GM13976 (cell line): ENCODE measurements around the gene HMGXB4.

Source experiments
- DNase-seq: peaks from one replicate; pipeline ENCODE4 v3.0.0; 2012; ENCODE audit warnings: low spot score
- CTCF ChIP-seq: IDR thresholded peaks from 2 replicates; pipeline ENCODE4 v1.5.1; 2012; ENCODE audit warnings: borderline replicate concordance, mild to moderate bottlenecking; ENCODE audit not compliant: insufficient read depth; ENCODE audit errors: extremely low read depth, missing control alignments, control extremely low read depth
- in situ Hi-C: fragments of 300-500 bp; cut with MboI; formaldehyde crosslinking; loops from one replicate; pipeline ENCODE4 v1.12.0; 2022; ENCODE audit warnings: low sequenced_read_pairs, mixed read lengths, inconsistent platforms; ENCODE audit not compliant: unreplicated experiment

The HMGXB4 gene

GRCh38 chr22:35324067-35324466 lies 66.8 kb downstream of the HMGXB4 start:
- no peak for TF ChIP-seq CTCF
- DNase-seq, result no peak
- in situ Hi-C loops, result no loop called here

DNA sequence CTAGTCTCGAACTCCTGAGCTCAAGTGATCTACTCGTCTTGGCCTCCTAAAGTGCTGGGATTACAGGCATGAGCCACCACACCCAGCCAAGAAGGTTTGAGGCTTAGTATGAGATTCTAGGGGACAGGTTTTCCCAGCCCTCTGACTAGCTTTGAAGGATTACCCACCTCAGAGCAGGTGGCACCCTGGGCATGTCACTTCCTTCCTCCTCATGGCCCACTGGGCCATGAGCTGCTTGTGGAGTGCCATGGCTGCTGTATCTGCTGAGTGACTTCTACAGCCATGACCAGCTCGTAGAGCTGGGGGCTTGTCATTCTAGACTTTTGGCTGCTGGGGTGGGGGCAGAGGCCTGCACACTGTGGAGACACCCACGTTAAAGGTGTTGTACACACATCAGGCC lies 67.5 kb downstream of the HMGXB4 start:
- DNase-seq, result no peak
- no peak for TF ChIP-seq CTCF
- in situ Hi-C loops, result no loop called here

DNA sequence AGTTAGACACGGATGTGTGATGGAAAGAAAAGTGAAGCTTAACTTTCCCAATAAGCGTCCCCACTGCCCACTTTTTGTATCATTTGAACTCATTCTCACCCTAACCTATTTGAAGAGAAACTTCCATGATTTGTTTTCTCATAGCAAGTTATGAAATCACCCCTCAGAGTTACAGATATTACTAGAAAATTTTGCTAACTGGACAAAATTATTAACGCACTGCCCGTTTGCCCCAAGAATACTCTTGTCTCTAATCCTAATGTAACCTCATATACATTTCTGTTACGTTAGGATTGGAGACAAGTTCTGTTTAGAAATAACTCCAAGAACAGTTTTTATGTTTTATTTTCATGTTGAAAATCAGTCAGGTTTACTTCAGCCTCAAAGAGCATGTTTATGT lies 67.9 kb downstream of the HMGXB4 start:
- in situ Hi-C loops, result no loop called here
- TF ChIP-seq CTCF, result no peak
- no peak for DNase-seq

DNA sequence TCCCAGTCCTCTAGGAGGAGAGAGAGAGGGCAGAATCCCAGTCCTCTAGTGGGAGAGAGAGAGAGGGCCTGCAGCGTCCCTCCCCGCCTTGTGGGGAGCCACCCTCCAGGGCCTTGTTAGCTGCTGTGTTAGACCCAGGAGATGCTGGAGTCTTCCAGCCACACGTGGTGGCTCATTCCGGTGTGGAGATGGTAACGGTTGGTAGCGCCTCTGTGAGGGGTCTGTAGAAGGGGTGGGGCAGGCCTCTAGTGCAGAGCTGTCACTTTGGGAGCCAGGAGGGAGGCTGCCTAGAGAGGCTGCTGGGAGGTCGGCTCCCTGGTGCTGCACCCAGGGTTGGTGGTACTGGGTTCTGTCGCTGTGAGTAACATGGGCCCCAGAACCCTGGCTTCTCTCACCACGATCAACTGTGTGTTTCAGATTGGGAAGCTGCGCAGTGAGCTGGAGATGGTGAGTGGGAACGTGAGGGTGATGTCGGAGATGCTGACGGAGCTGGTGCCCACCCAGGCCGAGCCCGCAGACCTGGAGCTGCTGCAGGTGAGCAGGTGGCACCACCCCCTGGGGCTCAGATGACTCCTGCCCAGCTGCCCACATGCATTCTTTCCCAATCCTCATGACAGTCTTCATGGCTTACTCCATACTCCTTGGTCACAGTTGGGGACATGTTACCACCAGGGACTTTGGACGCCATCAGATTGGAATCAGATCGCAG lies 69.7 kb downstream of the HMGXB4 start:
- no peak for DNase-seq
- in situ Hi-C loops, result no loop called here
- TF ChIP-seq CTCF, result no peak

GRCh38 chr22:35327690-35328471 lies 70.6 kb downstream of the HMGXB4 start:
- TF ChIP-seq CTCF, result no peak
- no peak for DNase-seq
- in situ Hi-C loops, result no loop called here

GRCh38 chr22:35328472-35328885 lies 71.2 kb downstream of the HMGXB4 start:
- no peak for TF ChIP-seq CTCF
- in situ Hi-C loops, result no loop called here
- no peak for DNase-seq
